Hepatocyte (in vitro differentiated cells): Measurements from ENCODE around the gene CNTN6. TPM values are rescaled to one million over a fixed set of nuclear protein-coding genes. Genes with fewer than 3 reads are reported as not detected.

Experiments used
- DNase-seq: peaks from one replicate; pipeline ENCODE4 v3.0.0-alpha.2; 2016; ENCODE audit warnings: low spot score
- H2AFZ ChIP-seq: fragments of 200-600 bp; sonication (generic); 2 replicates; pipeline ENCODE4 v1.6.0; 2016; ENCODE audit warnings: antibody characterized with exemption, mild to moderate bottlenecking
- H3K27ac ChIP-seq: fragments of 200-600 bp; sonication (generic); 2 replicates; pipeline ENCODE4 v1.5.1; 2016; ENCODE audit warnings: mild to moderate bottlenecking
- H3K27me3 ChIP-seq: fragments of 200-600 bp; sonication (generic); 2 replicates; pipeline ENCODE4 v1.6.1; 2016
- H3K36me3 ChIP-seq: fragments of 200-600 bp; sonication (generic); replicated peaks from 2 replicates; pipeline ENCODE4 v1.5.1; 2016; ENCODE audit warnings: low read depth; ENCODE audit not compliant: insufficient read depth
- H3K4me1 ChIP-seq: fragments of 200-600 bp; sonication (generic); 2 replicates; pipeline ENCODE4 v1.5.1; 2016; ENCODE audit warnings: mild to moderate bottlenecking, moderate library complexity; ENCODE audit not compliant: insufficient read depth
- H3K4me2 ChIP-seq: fragments of 200-600 bp; sonication (generic); 2 replicates; pipeline ENCODE4 v1.6.0; 2016
- H3K4me3 ChIP-seq: fragments of 200-600 bp; sonication (generic); 2 replicates; pipeline ENCODE4 v1.5.1; 2016; ENCODE audit warnings: mild to moderate bottlenecking
- H3K79me2 ChIP-seq: fragments of 200-600 bp; sonication (generic); 2 replicates; pipeline ENCODE4 v1.6.0; 2017; ENCODE audit warnings: mild to moderate bottlenecking
- H3K9me2 ChIP-seq: fragments of 200-600 bp; sonication (generic); replicated peaks from 2 replicates; pipeline ENCODE4 v1.6.0; 2017; ENCODE audit warnings: mild to moderate bottlenecking; ENCODE audit not compliant: insufficient read depth
- H3K9me3 ChIP-seq: fragments of 200-600 bp; sonication (generic); 2 replicates; pipeline ENCODE4 v1.5.1; 2016; ENCODE audit warnings: low read depth, mild to moderate bottlenecking
- H4K20me1 ChIP-seq: fragments of 200-600 bp; sonication (generic); 2 replicates; pipeline ENCODE4 v1.6.0; 2016; ENCODE audit warnings: mild to moderate bottlenecking; ENCODE audit not compliant: insufficient read depth, poor library complexity, severe bottlenecking
- CTCF ChIP-seq: fragments of 200-600 bp; sonication (generic); IDR thresholded peaks from 2 replicates; pipeline ENCODE4 v1.5.1; 2016; ENCODE audit warnings: antibody characterized with exemption, mild to moderate bottlenecking; ENCODE audit not compliant: poor library complexity
- EZH2 ChIP-seq: fragments of 200-600 bp; sonication (generic); IDR thresholded peaks from 2 replicates; pipeline ENCODE4 v1.6.1; 2016; ENCODE audit warnings: antibody characterized with exemption, mild to moderate bottlenecking, borderline replicate concordance
- EZH2phosphoT487 ChIP-seq: fragments of 200-600 bp; sonication (generic); IDR thresholded peaks from one replicate; pipeline ENCODE4 v1.6.1; 2018; ENCODE audit warnings: antibody characterized with exemption, mild to moderate bottlenecking, low read depth, moderate library complexity; ENCODE audit not compliant: unreplicated experiment, severe bottlenecking
- WGBS: methylation state at CpG from one replicate; pipeline ENCODE4 v1.1.6; 2016; ENCODE audit warnings: low lambda C conversion rate; ENCODE audit errors: missing lambda C conversion rate; 5-methylcytosine and 5-hydroxymethylcytosine counted together
- polyA plus RNA-seq: library from polyadenylated mRNA; unstranded; fragments of >200 nt; fragmentation: Nextera tagmentation; extraction: Ambion mirVana; gene quantifications from 2 replicates; pipeline ENCODE4 v1.2.1, GENCODE V29; 2016
- total RNA-seq: library from RNA; depleted of rRNA; stranded (reverse); fragments of >200 nt; gene quantifications from 2 replicates; pipeline ENCODE4 v1.2.3, GENCODE V29; 2014

CNTN6 gene
- total and polyA plus RNA-seq, 2 experiments from 2014 or later: 2.9 to 3.2 TPM

- Histone ChIP-seq H3K79me2 (no peaks in the 10 kb centered on the region), H3K4me3 (no peak overlapping the region), H3K27ac (no peak overlapping the region), H3K27me3 (no peaks in the 10 kb centered on the region), H3K9me3 (no peaks in the 10 kb centered on the region), H2AFZ (no peak overlapping the region), H3K4me2 (peak overlapping the region; percentile 58), H3K9me2 (no peaks in the 10 kb centered on the region), H3K4me1 (peaks cover 3% of the 10 kb centered on the region), H4K20me1 (no peaks in the 10 kb centered on the region), H3K36me3 (no peaks in the 10 kb centered on the region)
- 58% methylated on average over 2 of the region's 2 CpGs for WGBS
- TF ChIP-seq EZH2phosphoT487 (no peak), EZH2 (no peak), CTCF (no peak)
- DNase-seq: no peak
Observed at GRCh38 chr3:1092061-1092460, 763 bp upstream of the CNTN6 start.

GRCh38 chr3:1093217-1093616 lies 393 bp downstream of the CNTN6 start:
- H3K4me3 ChIP-seq: no peak overlapping the region

GRCh38 chr3:1103525-1103924 lies 10.7 kb downstream of the CNTN6 start:
- H3K4me1 ChIP-seq: no peaks in the 10 kb centered on the region
- H2AFZ ChIP-seq: no peak overlapping the region
- H3K9me2 ChIP-seq: no peaks in the 10 kb centered on the region
- no peaks in the 10 kb centered on the region for H3K27me3 ChIP-seq
- H3K27ac ChIP-seq: no peak overlapping the region
- TF ChIP-seq EZH2phosphoT487 (no peak), CTCF (peak; percentile 29)
- 94% methylated on average over 6 of the region's 6 CpGs for WGBS
- H3K9me3 ChIP-seq: no peaks in the 10 kb centered on the region
- DNase-seq: no peak
- no peaks in the 10 kb centered on the region for H3K36me3 ChIP-seq
- H3K4me3 ChIP-seq: no peak overlapping the region
- H4K20me1 ChIP-seq: no peaks in the 10 kb centered on the region
- H3K4me2 ChIP-seq: no peak overlapping the region
- no peaks in the 10 kb centered on the region for H3K79me2 ChIP-seq

More at GRCh38 chr3:1093217-1093616, 393 bp downstream of the CNTN6 start:
- Histone ChIP-seq H3K27ac (no peak overlapping the region), H4K20me1 (no peaks in the 10 kb centered on the region), H3K9me2 (no peaks in the 10 kb centered on the region), H3K4me2 (peak overlapping the region; percentile 58), H3K27me3 (no peaks in the 10 kb centered on the region), H2AFZ (no peak overlapping the region), H3K4me1 (peaks cover 3% of the 10 kb centered on the region), H3K9me3 (no peaks in the 10 kb centered on the region), H3K36me3 (no peaks in the 10 kb centered on the region), H3K79me2 (no peaks in the 10 kb centered on the region)
- TF ChIP-seq EZH2phosphoT487: no peak
- no peak for TF ChIP-seq EZH2
- no peak for TF ChIP-seq CTCF
- 74% methylated on average over 6 of the region's 6 CpGs for WGBS
- DNase-seq: no peak
